Renal pelvis (tissue), 4 donors: ENCODE measurements around the gene CCT2. TPM values are rescaled to one million over a fixed set of nuclear protein-coding genes. Genes with fewer than 3 reads are reported as not detected.
A peak's percentile ranks its signal among the peaks of the same experiment; 100 is the strongest.

Experiments
- DNase-seq: peaks from one replicate; pipeline ENCODE4 v3.0.0-alpha.2; 2013
- polyA plus RNA-seq, 3 donors: library from polyadenylated mRNA; unstranded; fragments of 120-200 nt; gene quantifications; one replicate each; pipeline ENCODE4 v1.2.1, GENCODE V29; 2013; ENCODE audit not compliant: insufficient read length in 3 of 3

Gene CCT2
- polyA plus RNA-seq, 3 donors, result 251 to 277 (median 253) TPM

- no peak for DNase-seq
These were observed 36.3 kb downstream of the CCT2 start for GRCh38 chr12:69621551-69621950.

GRCh38 chr12:69623970-69624369 is 38.7 kb downstream of the CCT2 start:
- DNase-seq, result no peak

GRCh38 chr12:69627501-69627900 is 42.2 kb downstream of the CCT2 start:
- no peak for DNase-seq

GRCh38 chr12:69630191-69630590 is 44.9 kb downstream of the CCT2 start:
- no peak for DNase-seq

- no peak for DNase-seq
These were observed 47.8 kb downstream of the CCT2 start for GRCh38 chr12:69633061-69633460.

- DNase-seq, result peak; percentile 60
These were observed 54.2 kb downstream of the CCT2 start for GRCh38 chr12:69639400-69640016.

GRCh38 chr12:69641546-69641945 is 56.3 kb downstream of the CCT2 start:
- no peak for DNase-seq

GRCh38 chr12:69642531-69642930 is 57.3 kb downstream of the CCT2 start:
- DNase-seq, result no peak

- no peak for DNase-seq
These were observed 59.3 kb downstream of the CCT2 start for GRCh38 chr12:69644511-69644910.

GRCh38 chr12:69645031-69645430 is 59.8 kb downstream of the CCT2 start:
- no peak for DNase-seq

GRCh38 chr12:69647178-69647577 is 61.9 kb downstream of the CCT2 start:
- DNase-seq, result no peak

GRCh38 chr12:69648476-69648875 is 63.2 kb downstream of the CCT2 start:
- DNase-seq, result no peak

GRCh38 chr12:69649529-69649928 is 64.3 kb downstream of the CCT2 start:
- DNase-seq, result no peak

Other genes with a start within 250 kb of the CCT2 start
- 10 to 100 TPM; 21.5 to 33.3 (median 27.1) TPM for gene LYZ, start 237.1 kb upstream of the CCT2 start, polyA plus RNA-seq
- gene YEATS4, start 225.7 kb upstream of the CCT2 start, polyA plus RNA-seq, result 10 to 100 TPM; 25.5 to 28.3 (median 28.3) TPM
- gene FRS2, start 115.1 kb upstream of the CCT2 start, polyA plus RNA-seq, result 10 to 100 TPM; 37.1 to 42.4 (median 40.5) TPM
- gene LRRC10, start 25.4 kb downstream of the CCT2 start, polyA plus RNA-seq, result under 1 TPM in 1 of 3 donors, not detected in 2; 0.09 TPM
- under 1 TPM; 0.25 to 0.55 (median 0.36) TPM for gene BEST3, start 113.8 kb downstream of the CCT2 start, polyA plus RNA-seq
- 10 to 100 TPM; 54.7 to 81.6 (median 64.6) TPM for gene RAB3IP, start 153.4 kb downstream of the CCT2 start, polyA plus RNA-seq
- 1 to 10 TPM; 1.7 to 4.0 (median 3.0) TPM for gene MYRFL, start 239.8 kb downstream of the CCT2 start, polyA plus RNA-seq